HepG2 (cell line): ENCODE measurements around the gene FUT1. TPM values are rescaled to one million over a fixed set of nuclear protein-coding genes. Genes with fewer than 3 reads are reported as not detected.

ENCODE experiments used
- RAD21 ChIP-seq: fragments of 450-650 bp; formaldehyde crosslinking; IDR thresholded peaks from 2 replicates; pipeline ENCODE4 v1.5.0; 2020; ENCODE audit warnings: mild to moderate bottlenecking
- ZFP36L1 ChIP-seq: sonication (generic); formaldehyde crosslinking; IDR thresholded peaks from 2 replicates; pipeline ENCODE4 v1.8.0; 2022; ENCODE audit warnings: mild to moderate bottlenecking, missing genetic modification reagents, moderate library complexity
- ZKSCAN8 ChIP-seq: IDR thresholded peaks from 2 replicates; pipeline ENCODE4 v1.6.1; 2016; ENCODE audit warnings: borderline replicate concordance, missing genetic modification reagents, missing compliant biosample characterization
- ZNF614 ChIP-seq: IDR thresholded peaks from 2 replicates; pipeline ENCODE4 v1.6.1; 2018; ENCODE audit warnings: missing biosample characterization, missing genetic modification reagents, inconsistent platforms, borderline replicate concordance
- polyA plus RNA-seq, 8 experiments: library from polyadenylated mRNA; depleted of rRNA in 3 of 8; stranded (reverse) in 7 of 8; unstranded in 1 of 8; fragments of >200 nt; fragmentation: Illumina TruSeq in 4 of 8; extraction: Trizol in 4 of 8; gene quantifications; 2 replicates each; pipeline versions ENCODE4 v1.2.1 to v1.2.3, GENCODE V29; 2011 to 2016; ENCODE audit warnings: low read depth in 4 of 8, missing spikeins in 1 of 8, mixed read lengths in 1 of 8; ENCODE audit not compliant: insufficient read depth in 1 of 8
- total RNA-seq, 5 experiments: library from RNA; depleted of rRNA; stranded (reverse); fragments of >200 nt; fragmentation: Illumina TruSeq; extraction: Trizol; gene quantifications; 2 replicates each; pipeline ENCODE4 v1.2.3, GENCODE V29; 2016; ENCODE audit warnings: low read depth in 1 of 5
- TF ChIP-seq, protein P1 (sequence below): sonication (generic); formaldehyde crosslinking; IDR thresholded peaks from 2 replicates; pipeline ENCODE4 v1.5.0; 2020; ENCODE audit warnings: mild to moderate bottlenecking, missing genetic modification reagents, moderate library complexity
- TF ChIP-seq, protein P2 (sequence below): sonication (generic); formaldehyde crosslinking; IDR thresholded peaks from 2 replicates; pipeline ENCODE4 v1.4.0; 2020; ENCODE audit warnings: mild to moderate bottlenecking, low read depth, missing genetic modification reagents
- TF ChIP-seq, protein P3 (sequence below): sonication (generic); formaldehyde crosslinking; IDR thresholded peaks from 2 replicates; pipeline ENCODE4 v1.5.1; 2020; ENCODE audit warnings: mild to moderate bottlenecking, missing genetic modification reagents, moderate library complexity
- TF ChIP-seq, protein P4 (sequence below): sonication (generic); formaldehyde crosslinking; conservative IDR thresholded peaks from 2 replicates; pipeline ENCODE4 v1.8.0; 2022; ENCODE audit warnings: mild to moderate bottlenecking, moderate library complexity, missing genetic modification reagents

The FUT1 gene
- total and polyA plus RNA-seq, 2 of the 13 experiments (the other 11 are each of a cell fraction or from before 2014, with no cell fraction given), result 0.07 to 1.1 TPM

DNA sequence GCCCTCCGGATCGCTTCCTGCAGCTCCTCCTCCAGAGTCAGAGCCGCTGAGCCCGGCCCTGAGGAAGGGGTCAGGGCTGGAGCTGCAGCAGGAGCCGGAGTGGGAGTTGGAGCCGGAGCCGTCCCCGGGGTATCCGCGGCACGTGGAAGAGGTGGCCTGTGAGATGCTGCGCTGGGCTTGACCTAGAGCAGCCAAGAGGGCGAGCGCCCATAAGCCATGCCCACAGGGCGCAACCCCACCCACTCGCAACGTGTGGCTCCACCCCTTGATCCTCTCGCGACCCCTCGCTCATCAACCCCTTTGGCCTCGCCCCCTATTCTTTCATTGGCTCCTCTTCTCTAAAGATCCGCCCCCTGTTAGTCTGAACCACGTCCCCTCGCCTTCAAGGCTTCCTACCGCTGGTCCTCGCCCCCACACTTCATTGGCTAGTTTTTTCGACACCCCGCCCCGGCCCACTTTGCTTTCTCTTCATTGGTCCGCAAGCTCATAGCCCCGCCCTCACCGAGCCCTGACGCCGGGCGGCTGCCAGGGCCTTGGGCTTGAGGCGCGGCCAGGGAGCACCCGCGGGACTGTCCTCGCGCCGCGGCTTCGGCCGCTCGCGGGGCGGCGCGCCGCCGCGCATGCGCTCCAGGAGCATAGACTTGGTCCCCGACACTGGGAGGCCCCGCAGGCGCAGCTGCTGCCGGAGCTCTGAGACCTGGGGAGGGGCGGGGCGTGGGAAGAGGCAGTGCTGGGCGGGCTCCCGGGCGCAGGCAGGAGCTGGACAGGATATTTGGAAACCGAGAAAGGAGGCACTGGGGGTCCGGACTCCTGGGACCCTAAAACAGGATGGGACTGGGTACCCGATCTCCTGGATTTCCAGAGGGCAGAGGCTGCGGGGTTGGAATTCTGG is 38.3 kb downstream of the FUT1 start (continued):
- TF ChIP-seq, protein P1, sequence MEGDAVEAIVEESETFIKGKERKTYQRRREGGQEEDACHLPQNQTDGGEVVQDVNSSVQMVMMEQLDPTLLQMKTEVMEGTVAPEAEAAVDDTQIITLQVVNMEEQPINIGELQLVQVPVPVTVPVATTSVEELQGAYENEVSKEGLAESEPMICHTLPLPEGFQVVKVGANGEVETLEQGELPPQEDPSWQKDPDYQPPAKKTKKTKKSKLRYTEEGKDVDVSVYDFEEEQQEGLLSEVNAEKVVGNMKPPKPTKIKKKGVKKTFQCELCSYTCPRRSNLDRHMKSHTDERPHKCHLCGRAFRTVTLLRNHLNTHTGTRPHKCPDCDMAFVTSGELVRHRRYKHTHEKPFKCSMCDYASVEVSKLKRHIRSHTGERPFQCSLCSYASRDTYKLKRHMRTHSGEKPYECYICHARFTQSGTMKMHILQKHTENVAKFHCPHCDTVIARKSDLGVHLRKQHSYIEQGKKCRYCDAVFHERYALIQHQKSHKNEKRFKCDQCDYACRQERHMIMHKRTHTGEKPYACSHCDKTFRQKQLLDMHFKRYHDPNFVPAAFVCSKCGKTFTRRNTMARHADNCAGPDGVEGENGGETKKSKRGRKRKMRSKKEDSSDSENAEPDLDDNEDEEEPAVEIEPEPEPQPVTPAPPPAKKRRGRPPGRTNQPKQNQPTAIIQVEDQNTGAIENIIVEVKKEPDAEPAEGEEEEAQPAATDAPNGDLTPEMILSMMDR, result peak; percentile 23; the same call in 1 of the 2 replicates
- TF ChIP-seq, protein P2, sequence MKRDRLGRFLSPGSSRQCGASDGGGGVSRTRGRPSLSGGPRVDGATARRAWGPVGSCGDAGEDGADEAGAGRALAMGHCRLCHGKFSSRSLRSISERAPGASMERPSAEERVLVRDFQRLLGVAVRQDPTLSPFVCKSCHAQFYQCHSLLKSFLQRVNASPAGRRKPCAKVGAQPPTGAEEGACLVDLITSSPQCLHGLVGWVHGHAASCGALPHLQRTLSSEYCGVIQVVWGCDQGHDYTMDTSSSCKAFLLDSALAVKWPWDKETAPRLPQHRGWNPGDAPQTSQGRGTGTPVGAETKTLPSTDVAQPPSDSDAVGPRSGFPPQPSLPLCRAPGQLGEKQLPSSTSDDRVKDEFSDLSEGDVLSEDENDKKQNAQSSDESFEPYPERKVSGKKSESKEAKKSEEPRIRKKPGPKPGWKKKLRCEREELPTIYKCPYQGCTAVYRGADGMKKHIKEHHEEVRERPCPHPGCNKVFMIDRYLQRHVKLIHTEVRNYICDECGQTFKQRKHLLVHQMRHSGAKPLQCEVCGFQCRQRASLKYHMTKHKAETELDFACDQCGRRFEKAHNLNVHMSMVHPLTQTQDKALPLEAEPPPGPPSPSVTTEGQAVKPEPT (CRISPR knock-in tag), result peak; percentile 11; the same call in 1 of the 2 replicates
- TF ChIP-seq, protein P3, sequence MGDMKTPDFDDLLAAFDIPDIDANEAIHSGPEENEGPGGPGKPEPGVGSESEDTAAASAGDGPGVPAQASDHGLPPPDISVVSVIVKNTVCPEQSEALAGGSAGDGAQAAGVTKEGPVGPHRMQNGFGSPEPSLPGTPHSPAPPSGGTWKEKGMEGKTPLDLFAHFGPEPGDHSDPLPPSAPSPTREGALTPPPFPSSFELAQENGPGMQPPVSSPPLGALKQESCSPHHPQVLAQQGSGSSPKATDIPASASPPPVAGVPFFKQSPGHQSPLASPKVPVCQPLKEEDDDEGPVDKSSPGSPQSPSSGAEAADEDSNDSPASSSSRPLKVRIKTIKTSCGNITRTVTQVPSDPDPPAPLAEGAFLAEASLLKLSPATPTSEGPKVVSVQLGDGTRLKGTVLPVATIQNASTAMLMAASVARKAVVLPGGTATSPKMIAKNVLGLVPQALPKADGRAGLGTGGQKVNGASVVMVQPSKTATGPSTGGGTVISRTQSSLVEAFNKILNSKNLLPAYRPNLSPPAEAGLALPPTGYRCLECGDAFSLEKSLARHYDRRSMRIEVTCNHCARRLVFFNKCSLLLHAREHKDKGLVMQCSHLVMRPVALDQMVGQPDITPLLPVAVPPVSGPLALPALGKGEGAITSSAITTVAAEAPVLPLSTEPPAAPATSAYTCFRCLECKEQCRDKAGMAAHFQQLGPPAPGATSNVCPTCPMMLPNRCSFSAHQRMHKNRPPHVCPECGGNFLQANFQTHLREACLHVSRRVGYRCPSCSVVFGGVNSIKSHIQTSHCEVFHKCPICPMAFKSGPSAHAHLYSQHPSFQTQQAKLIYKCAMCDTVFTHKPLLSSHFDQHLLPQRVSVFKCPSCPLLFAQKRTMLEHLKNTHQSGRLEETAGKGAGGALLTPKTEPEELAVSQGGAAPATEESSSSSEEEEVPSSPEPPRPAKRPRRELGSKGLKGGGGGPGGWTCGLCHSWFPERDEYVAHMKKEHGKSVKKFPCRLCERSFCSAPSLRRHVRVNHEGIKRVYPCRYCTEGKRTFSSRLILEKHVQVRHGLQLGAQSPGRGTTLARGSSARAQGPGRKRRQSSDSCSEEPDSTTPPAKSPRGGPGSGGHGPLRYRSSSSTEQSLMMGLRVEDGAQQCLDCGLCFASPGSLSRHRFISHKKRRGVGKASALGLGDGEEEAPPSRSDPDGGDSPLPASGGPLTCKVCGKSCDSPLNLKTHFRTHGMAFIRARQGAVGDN (CRISPR knock-in tag), result peak; percentile 72
- 0 out of 2 replicates have a peak, but pooled peaks have one; percentile 40 for TF ChIP-seq ZKSCAN8 (CRISPR knock-in tag)
- peak; percentile 13; the same call in 1 of the 2 replicates for TF ChIP-seq ZFP36L1
- 0 out of 2 replicates have a peak, but pooled peaks have one; percentile 41 for TF ChIP-seq ZNF614 (CRISPR knock-in tag)
- 0 out of 2 replicates have a peak, but pooled peaks have one; percentile 27 for TF ChIP-seq RAD21 (CRISPR knock-in tag)
- TF ChIP-seq, protein P4, sequence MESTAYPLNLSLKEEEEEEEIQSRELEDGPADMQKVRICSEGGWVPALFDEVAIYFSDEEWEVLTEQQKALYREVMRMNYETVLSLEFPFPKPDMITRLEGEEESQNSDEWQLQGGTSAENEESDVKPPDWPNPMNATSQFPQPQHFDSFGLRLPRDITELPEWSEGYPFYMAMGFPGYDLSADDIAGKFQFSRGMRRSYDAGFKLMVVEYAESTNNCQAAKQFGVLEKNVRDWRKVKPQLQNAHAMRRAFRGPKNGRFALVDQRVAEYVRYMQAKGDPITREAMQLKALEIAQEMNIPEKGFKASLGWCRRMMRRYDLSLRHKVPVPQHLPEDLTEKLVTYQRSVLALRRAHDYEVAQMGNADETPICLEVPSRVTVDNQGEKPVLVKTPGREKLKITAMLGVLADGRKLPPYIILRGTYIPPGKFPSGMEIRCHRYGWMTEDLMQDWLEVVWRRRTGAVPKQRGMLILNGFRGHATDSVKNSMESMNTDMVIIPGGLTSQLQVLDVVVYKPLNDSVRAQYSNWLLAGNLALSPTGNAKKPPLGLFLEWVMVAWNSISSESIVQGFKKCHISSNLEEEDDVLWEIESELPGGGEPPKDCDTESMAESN (CRISPR knock-in tag), result peak; percentile 11; the same call in 1 of the 2 replicates
